HG02885 (cell line): ENCODE results near the gene MDM4.
A peak's percentile ranks its signal among the peaks of the same experiment; 100 is the strongest.

ENCODE experiments used
- ATAC-seq: cut with Tn5 transposase; IDR thresholded peaks from one replicate; pipeline ENCODE4 v1.9.1; 2021; ENCODE audit warnings: mild to moderate bottlenecking; ENCODE audit not compliant: unreplicated experiment, poor library complexity

The MDM4 gene, protein sequence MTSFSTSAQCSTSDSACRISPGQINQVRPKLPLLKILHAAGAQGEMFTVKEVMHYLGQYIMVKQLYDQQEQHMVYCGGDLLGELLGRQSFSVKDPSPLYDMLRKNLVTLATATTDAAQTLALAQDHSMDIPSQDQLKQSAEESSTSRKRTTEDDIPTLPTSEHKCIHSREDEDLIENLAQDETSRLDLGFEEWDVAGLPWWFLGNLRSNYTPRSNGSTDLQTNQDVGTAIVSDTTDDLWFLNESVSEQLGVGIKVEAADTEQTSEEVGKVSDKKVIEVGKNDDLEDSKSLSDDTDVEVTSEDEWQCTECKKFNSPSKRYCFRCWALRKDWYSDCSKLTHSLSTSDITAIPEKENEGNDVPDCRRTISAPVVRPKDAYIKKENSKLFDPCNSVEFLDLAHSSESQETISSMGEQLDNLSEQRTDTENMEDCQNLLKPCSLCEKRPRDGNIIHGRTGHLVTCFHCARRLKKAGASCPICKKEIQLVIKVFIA

GRCh38 chr1:204516180-204516879 lies at the start of gene MDM4:
MDM4 (plus strand) TSS chr1:204516406; CDS start chr1:204525519, 9,113 bp downstream.
- peak; percentile 82 for ATAC-seq

- ATAC-seq, result no peak
These were observed 49.5 kb upstream of the MDM4 start for GRCh38 chr1:204466416-204467405.

GRCh38 chr1:204468206-204468605 lies 48.0 kb upstream of the MDM4 start:
- no peak for ATAC-seq

GRCh38 chr1:204468766-204469302 lies 47.4 kb upstream of the MDM4 start:
- no peak for ATAC-seq

- ATAC-seq, result no peak
These were observed 46.9 kb upstream of the MDM4 start for GRCh38 chr1:204469304-204469703.

DNA sequence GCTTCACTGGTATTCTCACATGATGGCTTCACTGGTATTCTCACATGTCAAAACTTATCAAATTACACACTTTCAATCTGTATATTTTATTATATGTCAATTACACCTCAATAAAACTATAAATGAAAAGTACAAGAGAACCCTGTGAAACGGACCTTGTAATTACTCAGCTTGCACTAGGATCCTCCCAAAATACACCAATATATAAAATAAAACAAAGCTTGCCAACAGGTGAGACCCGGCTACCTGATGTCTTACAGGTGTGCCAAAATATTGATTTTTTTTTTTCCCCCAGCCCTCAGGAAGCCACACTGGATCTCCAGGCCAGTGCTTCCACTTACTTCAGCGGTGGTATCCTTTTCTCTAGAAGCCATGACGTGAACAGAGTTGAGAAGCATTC lies 44.5 kb upstream of the MDM4 start:
- no peak for ATAC-seq

- ATAC-seq, result no peak
These were observed 43.5 kb upstream of the MDM4 start for GRCh38 chr1:204472660-204473059.

- ATAC-seq, result no peak
These were observed 42.7 kb upstream of the MDM4 start for GRCh38 chr1:204473400-204473965.

- ATAC-seq, result no peak
These were observed 40.4 kb upstream of the MDM4 start for GRCh38 chr1:204475656-204476432.

- no peak for ATAC-seq
These were observed 39.6 kb upstream of the MDM4 start for GRCh38 chr1:204476563-204476962.

GRCh38 chr1:204477036-204477740 lies 39.0 kb upstream of the MDM4 start:
- no peak for ATAC-seq

DNA sequence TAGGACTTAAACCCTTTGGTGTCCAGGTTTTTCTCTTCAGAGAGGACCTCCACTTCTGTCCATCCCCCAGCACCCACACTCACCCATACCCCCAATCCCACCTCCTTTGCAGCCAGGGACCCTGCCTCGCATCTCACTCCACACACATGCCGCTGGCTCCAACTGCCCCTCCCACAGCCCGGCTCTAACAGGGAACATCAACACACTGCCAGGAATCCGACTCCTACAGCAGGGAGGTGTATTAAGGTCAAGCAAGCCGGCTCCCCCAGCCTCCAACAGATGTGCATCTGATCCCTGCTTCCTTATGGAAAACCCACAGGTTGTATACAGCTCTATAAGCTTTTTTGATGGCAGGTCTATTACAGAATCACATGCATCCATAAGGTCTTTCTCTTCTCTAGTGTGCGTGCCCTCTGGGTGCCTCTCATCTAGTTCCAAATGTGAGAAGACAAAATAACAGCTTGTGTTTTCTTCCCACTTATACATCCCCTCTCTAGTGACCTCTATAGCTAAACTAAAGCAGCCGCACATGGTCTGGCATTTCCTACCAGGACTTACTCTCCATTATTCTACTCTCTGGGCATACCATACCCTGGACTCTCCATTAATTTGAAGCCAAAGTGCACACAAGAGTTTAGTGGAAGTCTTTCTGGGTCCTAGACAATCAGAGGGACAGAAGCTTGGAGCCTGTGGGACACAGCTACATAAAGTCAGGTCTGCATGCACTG lies 37.9 kb upstream of the MDM4 start:
- ATAC-seq, result no peak

DNA sequence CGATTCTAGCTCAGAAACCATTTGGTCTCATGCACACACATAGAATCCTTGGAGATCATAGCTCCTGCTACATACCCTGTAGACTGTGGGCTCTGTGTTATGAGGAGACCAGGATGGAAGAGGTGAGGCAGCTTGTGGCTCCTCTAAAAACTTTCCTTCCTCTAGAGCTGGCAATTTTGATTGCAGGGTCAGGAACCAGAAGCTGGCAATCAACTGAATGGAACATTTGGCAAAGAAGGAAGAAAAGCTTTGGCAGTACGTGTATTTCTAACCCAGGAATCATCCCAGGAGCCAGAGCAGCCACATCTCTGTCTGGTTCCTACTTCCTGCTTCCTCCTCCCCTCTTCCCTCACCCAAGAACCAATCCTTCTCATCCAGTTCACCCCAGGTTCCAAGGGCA lies 37.3 kb upstream of the MDM4 start:
- ATAC-seq, result no peak

GRCh38 chr1:204479387-204480136 lies 36.6 kb upstream of the MDM4 start:
- ATAC-seq, result no peak

GRCh38 chr1:204480515-204480914 lies 35.7 kb upstream of the MDM4 start:
- peak; percentile 67 for ATAC-seq

DNA sequence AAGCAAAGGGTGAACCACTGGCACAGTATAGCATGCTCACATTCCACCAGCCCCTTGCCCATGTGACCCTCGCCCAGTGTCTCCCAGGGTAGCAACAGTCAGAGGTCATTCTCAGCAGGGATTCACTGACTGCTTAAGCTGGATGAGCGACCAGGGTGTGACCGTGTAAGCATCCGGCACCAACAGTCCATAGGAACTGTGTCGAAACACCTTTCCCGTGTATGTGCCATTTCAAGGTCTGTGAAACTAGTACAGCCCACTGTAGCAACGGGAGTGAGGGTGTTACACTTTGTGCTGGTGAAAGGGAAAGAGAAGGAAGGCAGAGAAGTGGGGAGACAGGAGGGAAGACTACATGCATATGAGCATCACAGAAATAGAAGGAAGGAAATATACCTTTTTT lies 32.4 kb upstream of the MDM4 start:
- ATAC-seq, result no peak
